ENCODE data around the gene BCCIP. TPM values are rescaled to one million over a fixed set of nuclear protein-coding genes. Genes with fewer than 3 reads are reported as not detected.

Gene BCCIP
- total and polyA plus RNA-seq, 2 donors, result 72.5 to 74.3 TPM

- Histone ChIP-seq H3K36me3 (ENCODE audit: control insufficient read depth in 2 of 2, insufficient read depth in 2 of 2, low read length in 1 of 2) (peaks cover 15 to 35% of the 10 kb centered on the region in 2 donors), H3K27ac (ENCODE audit: low read depth in 1 of 2, low read length in 1 of 2) (no peak overlapping the region), H3K4me1 (ENCODE audit: control insufficient read depth in 2 of 2, insufficient read depth in 2 of 2, low read length in 2 of 2) (no peaks in the 10 kb centered on the region), H3K4me3 (ENCODE audit: low read length in 2 of 2) (no peak overlapping the region), H3K27me3 (ENCODE audit: control insufficient read depth in 2 of 2, insufficient read depth in 1 of 2, low read length in 1 of 2) (no peaks in the 10 kb centered on the region), H3K9me3 (ENCODE audit: control insufficient read depth in 2 of 2, insufficient read depth in 1 of 2, low read length in 1 of 2) (no peaks in the 10 kb centered on the region)
- WGBS, result 99% methylated on average over 11 of the region's 11 CpGs
- DNase-seq (ENCODE audit: low read depth in 6 of 9, low spot score in 9 of 9), result no peak
Observed at GRCh38 chr10:125845617-125846016, 22.3 kb downstream of the BCCIP start.

- Histone ChIP-seq H3K9me3 (ENCODE audit: control insufficient read depth in 2 of 2, insufficient read depth in 1 of 2, low read length in 1 of 2) (no peaks in the 10 kb centered on the region), H3K27me3 (ENCODE audit: control insufficient read depth in 2 of 2, insufficient read depth in 1 of 2, low read length in 1 of 2) (no peaks in the 10 kb centered on the region), H3K4me1 (ENCODE audit: control insufficient read depth in 2 of 2, insufficient read depth in 2 of 2, low read length in 2 of 2) (no peaks in the 10 kb centered on the region), H3K27ac (ENCODE audit: low read depth in 1 of 2, low read length in 1 of 2) (no peak overlapping the region), H3K36me3 (ENCODE audit: control insufficient read depth in 2 of 2, insufficient read depth in 2 of 2, low read length in 1 of 2) (peaks cover 11 to 25% of the 10 kb centered on the region in 2 donors), H3K4me3 (ENCODE audit: low read length in 2 of 2) (no peak overlapping the region)
- no peak for DNase-seq (ENCODE audit: low read depth in 6 of 9, low spot score in 9 of 9)
- 100% methylated on average over 3 of the region's 3 CpGs for WGBS
Observed at GRCh38 chr10:125846894-125847293, 23.5 kb downstream of the BCCIP start.

GRCh38 chr10:125848371-125848770 is 25.0 kb downstream of the BCCIP start:
- H3K27ac ChIP-seq (ENCODE audit: low read depth in 1 of 2, low read length in 1 of 2), result no peak overlapping the region
- H3K4me1 ChIP-seq (ENCODE audit: control insufficient read depth in 2 of 2, insufficient read depth in 2 of 2, low read length in 2 of 2), result no peaks in the 10 kb centered on the region
- WGBS, result 95% methylated on average over 2 of the region's 2 CpGs
- no peak for DNase-seq (ENCODE audit: low read depth in 6 of 9, low spot score in 9 of 9)
- no peak overlapping the region for H3K4me3 ChIP-seq (ENCODE audit: low read length in 2 of 2)
- no peaks in the 10 kb centered on the region for H3K9me3 ChIP-seq (ENCODE audit: control insufficient read depth in 2 of 2, insufficient read depth in 1 of 2, low read length in 1 of 2)
- peaks cover 6 to 26% of the 10 kb centered on the region in 2 donors for H3K36me3 ChIP-seq (ENCODE audit: control insufficient read depth in 2 of 2, insufficient read depth in 2 of 2, low read length in 1 of 2)
- no peaks in the 10 kb centered on the region for H3K27me3 ChIP-seq (ENCODE audit: control insufficient read depth in 2 of 2, insufficient read depth in 1 of 2, low read length in 1 of 2)

GRCh38 chr10:125848857-125849256 is 25.5 kb downstream of the BCCIP start:
- peaks cover 6 to 23% of the 10 kb centered on the region in 2 donors for H3K36me3 ChIP-seq (ENCODE audit: control insufficient read depth in 2 of 2, insufficient read depth in 2 of 2, low read length in 1 of 2)

GRCh38 chr10:125849448-125849847 is 26.1 kb downstream of the BCCIP start:
- Histone ChIP-seq H3K27ac (ENCODE audit: low read depth in 1 of 2, low read length in 1 of 2) (no peak overlapping the region), H3K4me3 (ENCODE audit: low read length in 2 of 2) (no peak overlapping the region), H3K4me1 (ENCODE audit: control insufficient read depth in 2 of 2, insufficient read depth in 2 of 2, low read length in 2 of 2) (no peaks in the 10 kb centered on the region), H3K27me3 (ENCODE audit: control insufficient read depth in 2 of 2, insufficient read depth in 1 of 2, low read length in 1 of 2) (no peaks in the 10 kb centered on the region), H3K36me3 (ENCODE audit: control insufficient read depth in 2 of 2, insufficient read depth in 2 of 2, low read length in 1 of 2) (peaks cover 4 to 21% of the 10 kb centered on the region in 2 donors), H3K9me3 (ENCODE audit: control insufficient read depth in 2 of 2, insufficient read depth in 1 of 2, low read length in 1 of 2) (no peaks in the 10 kb centered on the region)
- WGBS, result 98% methylated on average over 7 of the region's 7 CpGs
- DNase-seq (ENCODE audit: low read depth in 6 of 9, low spot score in 9 of 9), result no peak

More at GRCh38 chr10:125848857-125849256, 25.5 kb downstream of the BCCIP start:
- no peaks in the 10 kb centered on the region for H3K27me3 ChIP-seq (ENCODE audit: control insufficient read depth in 2 of 2, insufficient read depth in 1 of 2, low read length in 1 of 2)
- no peaks in the 10 kb centered on the region for H3K9me3 ChIP-seq (ENCODE audit: control insufficient read depth in 2 of 2, insufficient read depth in 1 of 2, low read length in 1 of 2)
- H3K27ac ChIP-seq (ENCODE audit: low read depth in 1 of 2, low read length in 1 of 2), result no peak overlapping the region
- H3K4me1 ChIP-seq (ENCODE audit: control insufficient read depth in 2 of 2, insufficient read depth in 2 of 2, low read length in 2 of 2), result no peaks in the 10 kb centered on the region
- WGBS, result 100% methylated on average over 2 of the region's 2 CpGs
- no peak for DNase-seq (ENCODE audit: low read depth in 6 of 9, low spot score in 9 of 9)
- no peak overlapping the region for H3K4me3 ChIP-seq (ENCODE audit: low read length in 2 of 2)

GRCh38 chr10:125850766-125851731 is 27.7 kb downstream of the BCCIP start:
- H3K27ac ChIP-seq (ENCODE audit: low read depth in 1 of 2, low read length in 1 of 2), result no peak overlapping the region
- H3K27me3 ChIP-seq (ENCODE audit: control insufficient read depth in 2 of 2, insufficient read depth in 1 of 2, low read length in 1 of 2), result no peaks in the 10 kb centered on the region
- peaks cover 0 to 15% of the 10 kb centered on the region in 2 donors for H3K36me3 ChIP-seq (ENCODE audit: control insufficient read depth in 2 of 2, insufficient read depth in 2 of 2, low read length in 1 of 2)
- H3K4me1 ChIP-seq (ENCODE audit: control insufficient read depth in 2 of 2, insufficient read depth in 2 of 2, low read length in 2 of 2), result no peaks in the 10 kb centered on the region
- H3K4me3 ChIP-seq (ENCODE audit: low read length in 2 of 2), result no peak overlapping the region
- no peaks in the 10 kb centered on the region for H3K9me3 ChIP-seq (ENCODE audit: control insufficient read depth in 2 of 2, insufficient read depth in 1 of 2, low read length in 1 of 2)
- 98% methylated on average over 2 of the region's 2 CpGs for WGBS
- DNase-seq (ENCODE audit: low read depth in 6 of 9, low spot score in 9 of 9), result no peak

GRCh38 chr10:125852487-125852886 is 29.1 kb downstream of the BCCIP start:
- H3K9me3 ChIP-seq (ENCODE audit: control insufficient read depth in 2 of 2, insufficient read depth in 1 of 2, low read length in 1 of 2), result no peaks in the 10 kb centered on the region
- H3K27ac ChIP-seq (ENCODE audit: low read depth in 1 of 2, low read length in 1 of 2), result no peak overlapping the region
- H3K27me3 ChIP-seq (ENCODE audit: control insufficient read depth in 2 of 2, insufficient read depth in 1 of 2, low read length in 1 of 2), result no peaks in the 10 kb centered on the region
- H3K4me1 ChIP-seq (ENCODE audit: control insufficient read depth in 2 of 2, insufficient read depth in 2 of 2, low read length in 2 of 2), result no peaks in the 10 kb centered on the region
- 98% methylated on average over 7 of the region's 7 CpGs for WGBS
- DNase-seq (ENCODE audit: low read depth in 6 of 9, low spot score in 9 of 9), result no peak
- peaks cover 0 to 15% of the 10 kb centered on the region in 2 donors for H3K36me3 ChIP-seq (ENCODE audit: control insufficient read depth in 2 of 2, insufficient read depth in 2 of 2, low read length in 1 of 2)
- no peak overlapping the region for H3K4me3 ChIP-seq (ENCODE audit: low read length in 2 of 2)

GRCh38 chr10:125857185-125857760 is 33.9 kb downstream of the BCCIP start:
- H3K27ac ChIP-seq (ENCODE audit: low read depth in 1 of 2, low read length in 1 of 2), result no peak overlapping the region
- no peaks in the 10 kb centered on the region for H3K27me3 ChIP-seq (ENCODE audit: control insufficient read depth in 2 of 2, insufficient read depth in 1 of 2, low read length in 1 of 2)
- H3K36me3 ChIP-seq (ENCODE audit: control insufficient read depth in 2 of 2, insufficient read depth in 2 of 2, low read length in 1 of 2), result peaks cover 0 to 4% of the 10 kb centered on the region in 2 donors
- no peaks in the 10 kb centered on the region for H3K4me1 ChIP-seq (ENCODE audit: control insufficient read depth in 2 of 2, insufficient read depth in 2 of 2, low read length in 2 of 2)
- no peaks in the 10 kb centered on the region for H3K9me3 ChIP-seq (ENCODE audit: control insufficient read depth in 2 of 2, insufficient read depth in 1 of 2, low read length in 1 of 2)
- H3K4me3 ChIP-seq (ENCODE audit: low read length in 2 of 2), result no peak overlapping the region
- no peak for DNase-seq (ENCODE audit: low read depth in 6 of 9, low spot score in 9 of 9)
- WGBS, result 98% methylated on average over 2 of the region's 2 CpGs

GRCh38 chr10:125859128-125859817 is 35.9 kb downstream of the BCCIP start:
- H3K9me3 ChIP-seq (ENCODE audit: control insufficient read depth in 2 of 2, insufficient read depth in 1 of 2, low read length in 1 of 2), result no peaks in the 10 kb centered on the region
- 97% methylated on average over 4 of the region's 4 CpGs for WGBS
- no peak overlapping the region for H3K27ac ChIP-seq (ENCODE audit: low read depth in 1 of 2, low read length in 1 of 2)
- H3K4me1 ChIP-seq (ENCODE audit: control insufficient read depth in 2 of 2, insufficient read depth in 2 of 2, low read length in 2 of 2), result no peaks in the 10 kb centered on the region
- H3K4me3 ChIP-seq (ENCODE audit: low read length in 2 of 2), result no peak overlapping the region
- H3K36me3 ChIP-seq (ENCODE audit: control insufficient read depth in 2 of 2, insufficient read depth in 2 of 2, low read length in 1 of 2), result no peaks in the 10 kb centered on the region
- DNase-seq (ENCODE audit: low read depth in 6 of 9, low spot score in 9 of 9), result no peak
- H3K27me3 ChIP-seq (ENCODE audit: control insufficient read depth in 2 of 2, insufficient read depth in 1 of 2, low read length in 1 of 2), result no peaks in the 10 kb centered on the region
